Activated naive CD4-positive, alpha-beta T cell treated with anti-CD3 and anti-CD28 coated beads, Interleukin-2, amount 50 U/mL, for 24 hours (primary cell): ENCODE measurements around the gene TEC.

ENCODE experiments used
- H3K27ac Mint-ChIP-seq: one replicate; pipeline ENCODE4 v1.8.0; 2021; ENCODE audit warnings: mild to moderate bottlenecking, mixed read lengths
- H3K27me3 Mint-ChIP-seq: one replicate; pipeline ENCODE4 v1.8.0; 2021; ENCODE audit warnings: mixed read lengths
- H3K36me3 Mint-ChIP-seq: one replicate; pipeline ENCODE4 v1.8.0; 2021; ENCODE audit warnings: mixed read lengths
- H3K4me1 Mint-ChIP-seq: one replicate; pipeline ENCODE4 v1.8.0; 2021; ENCODE audit warnings: mixed read lengths
- H3K4me3 Mint-ChIP-seq: one replicate; pipeline ENCODE4 v1.8.0; 2021; ENCODE audit warnings: mild to moderate bottlenecking, mixed read lengths
- H3K9me3 Mint-ChIP-seq: one replicate; pipeline ENCODE4 v1.8.0; 2021; ENCODE audit warnings: mixed read lengths

TEC gene

GRCh38 chr4:48093991-48094416, 175.6 kb downstream of the TEC start:
- Mint-ChIP-seq H3K9me3 (no peaks in the 10 kb centered on the region), H3K27ac (peak overlapping the region; percentile 91), H3K27me3 (no peaks in the 10 kb centered on the region), H3K4me3 (no peak overlapping the region), H3K4me1 (peaks cover 22% of the 10 kb centered on the region), H3K36me3 (peaks cover 15% of the 10 kb centered on the region)

- no peaks in the 10 kb centered on the region for H3K9me3 Mint-ChIP-seq
- H3K36me3 Mint-ChIP-seq = peaks cover 20% of the 10 kb centered on the region
- H3K27ac Mint-ChIP-seq = no peak overlapping the region
- H3K27me3 Mint-ChIP-seq = no peaks in the 10 kb centered on the region
- H3K4me3 Mint-ChIP-seq = no peak overlapping the region
- peaks cover 27% of the 10 kb centered on the region for H3K4me1 Mint-ChIP-seq
Observed at GRCh38 chr4:48090621-48091020, 179.0 kb downstream of the TEC start.

DNA sequence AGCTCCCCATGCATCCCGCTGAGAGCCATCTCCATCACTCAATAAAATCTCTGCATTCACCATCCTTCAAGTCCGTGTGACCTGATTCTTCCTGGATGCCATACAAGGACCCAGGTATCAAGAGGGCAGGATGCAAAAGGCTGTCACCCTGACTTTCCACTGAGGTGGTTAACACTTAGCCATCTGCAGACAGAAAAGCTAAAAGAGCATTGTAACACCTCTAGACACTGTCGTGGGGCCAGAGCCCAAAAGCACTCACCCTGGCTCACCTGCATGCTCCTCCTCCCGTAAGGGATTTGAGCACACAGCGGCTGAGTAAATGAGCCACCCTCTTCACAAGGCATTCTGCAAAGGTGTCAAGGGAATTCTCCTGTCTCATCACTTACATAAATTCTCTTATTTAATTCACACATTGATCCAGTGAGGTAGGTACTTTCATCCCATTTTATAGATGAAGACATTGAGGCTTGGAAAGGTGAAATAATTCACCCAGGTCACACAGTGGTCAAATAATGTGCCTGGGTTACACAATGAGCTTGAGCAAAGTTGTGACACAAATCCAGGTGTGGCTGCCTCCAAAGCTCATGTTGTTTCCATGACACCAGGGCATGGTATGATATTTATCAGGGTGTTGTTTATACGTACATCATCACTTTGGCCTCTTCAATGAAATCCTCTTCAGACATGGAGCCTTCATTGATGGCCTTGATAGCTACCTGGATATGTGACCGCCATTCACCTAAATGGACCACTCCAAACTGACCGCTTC, 183.6 kb downstream of the TEC start:
- Mint-ChIP-seq H3K4me1 (peaks cover 44% of the 10 kb centered on the region), H3K4me3 (no peak overlapping the region), H3K27ac (peak overlapping the region; percentile 91), H3K36me3 (peaks cover 23% of the 10 kb centered on the region), H3K9me3 (no peaks in the 10 kb centered on the region), H3K27me3 (no peaks in the 10 kb centered on the region)
